ENCODE results near the gene STIMATE.

- no peak for TF ChIP-seq EP300 (IDR thresholded peaks at IDR 0.05)
- TF ChIP-seq POLR2A (IDR thresholded peaks at IDR 0.05): no peak
- no peak for TF ChIP-seq CTCF (IDR thresholded peaks at IDR 0.05)
- no peak for TF ChIP-seq POLR2AphosphoS5 (IDR thresholded peaks at IDR 0.05)
Observed at GRCh38 chr3:52816199-52816598, 81.1 kb downstream of the STIMATE start.
